WERI-Rb-1 (cell line): ENCODE results near the gene DUSP9.

Experiments
- DNase-seq: peaks from one replicate; pipeline ENCODE4 v3.0.0-alpha.2; 2020
- H3K27ac ChIP-seq: fragments of 250-450 bp; sonication (Bioruptor Pico); 2 replicates; pipeline ENCODE4 v1.5.1; 2020; ENCODE audit warnings: mild to moderate bottlenecking, moderate library complexity
- H3K27me3 ChIP-seq: fragments of 250-450 bp; sonication (Bioruptor Pico); 2 replicates; pipeline ENCODE4 v1.5.1; 2021; ENCODE audit warnings: mild to moderate bottlenecking, low read depth, moderate library complexity; ENCODE audit not compliant: insufficient read depth, severe bottlenecking
- H3K36me3 ChIP-seq: fragments of 250-450 bp; sonication (Bioruptor Pico); 2 replicates; pipeline ENCODE4 v1.5.1; 2020; ENCODE audit warnings: mild to moderate bottlenecking, moderate library complexity
- H3K4me3 ChIP-seq: 2 replicates; pipeline ENCODE4 v1.5.1; 2011; ENCODE audit warnings: low read depth, mild to moderate bottlenecking, control low read depth, low read length
- H3K9me3 ChIP-seq: fragments of 250-450 bp; sonication (Bioruptor Pico); 2 replicates; pipeline ENCODE4 v1.5.1; 2021; ENCODE audit warnings: mild to moderate bottlenecking, moderate library complexity; ENCODE audit not compliant: severe bottlenecking
- CTCF ChIP-seq: IDR thresholded peaks from 2 replicates; pipeline ENCODE4 v1.5.1; 2011; ENCODE audit warnings: low read depth, mild to moderate bottlenecking, control low read depth, inconsistent platforms, low read length

DUSP9 gene

GRCh38 chrX:153636716-153637115, 10.3 kb upstream of the DUSP9 start:
- Histone ChIP-seq H3K9me3 (no peaks in the 10 kb centered on the region), H3K27me3 (peaks cover 30% of the 10 kb centered on the region), H3K27ac (no peak overlapping the region), H3K36me3 (no peaks in the 10 kb centered on the region), H3K4me3 (no peak overlapping the region)
- no peak for DNase-seq
- no peak for TF ChIP-seq CTCF

- H3K27ac ChIP-seq: no peak overlapping the region
- H3K27me3 ChIP-seq: peaks cover 29% of the 10 kb centered on the region
- no peak for DNase-seq
- no peaks in the 10 kb centered on the region for H3K9me3 ChIP-seq
- no peak for TF ChIP-seq CTCF
- no peaks in the 10 kb centered on the region for H3K36me3 ChIP-seq
- no peak overlapping the region for H3K4me3 ChIP-seq
Measured at GRCh38 chrX:153637121-153638040, 9.6 kb upstream of the DUSP9 start.

GRCh38 chrX:153638041-153638371, 9.0 kb upstream of the DUSP9 start:
- no peak for DNase-seq
- Histone ChIP-seq H3K9me3 (no peaks in the 10 kb centered on the region), H3K27ac (no peak overlapping the region), H3K27me3 (peaks cover 30% of the 10 kb centered on the region), H3K36me3 (no peaks in the 10 kb centered on the region), H3K4me3 (no peak overlapping the region)
- TF ChIP-seq CTCF: no peak

- no peak for TF ChIP-seq CTCF
- Histone ChIP-seq H3K4me3 (no peak overlapping the region), H3K27ac (no peak overlapping the region), H3K36me3 (no peaks in the 10 kb centered on the region), H3K9me3 (no peaks in the 10 kb centered on the region), H3K27me3 (peaks cover 34% of the 10 kb centered on the region)
- peak; percentile 20 for DNase-seq
Measured at GRCh38 chrX:153638436-153639176, 8.4 kb upstream of the DUSP9 start.

- TF ChIP-seq CTCF: no peak
- H3K9me3 ChIP-seq: no peaks in the 10 kb centered on the region
- peaks cover 36% of the 10 kb centered on the region for H3K27me3 ChIP-seq
- no peak overlapping the region for H3K27ac ChIP-seq
- no peaks in the 10 kb centered on the region for H3K36me3 ChIP-seq
- DNase-seq: no peak
- no peak overlapping the region for H3K4me3 ChIP-seq
Measured at GRCh38 chrX:153639177-153640044, 7.6 kb upstream of the DUSP9 start.
